Suppressor macrophage treated with lipopolysaccharide for 4 hours (primary cell): ENCODE measurements around the gene GABRG3.

Source experiments
- DNase-seq: peaks from one replicate; pipeline ENCODE4 v3.0.0-alpha.2; 2020

The GABRG3 gene

DNA sequence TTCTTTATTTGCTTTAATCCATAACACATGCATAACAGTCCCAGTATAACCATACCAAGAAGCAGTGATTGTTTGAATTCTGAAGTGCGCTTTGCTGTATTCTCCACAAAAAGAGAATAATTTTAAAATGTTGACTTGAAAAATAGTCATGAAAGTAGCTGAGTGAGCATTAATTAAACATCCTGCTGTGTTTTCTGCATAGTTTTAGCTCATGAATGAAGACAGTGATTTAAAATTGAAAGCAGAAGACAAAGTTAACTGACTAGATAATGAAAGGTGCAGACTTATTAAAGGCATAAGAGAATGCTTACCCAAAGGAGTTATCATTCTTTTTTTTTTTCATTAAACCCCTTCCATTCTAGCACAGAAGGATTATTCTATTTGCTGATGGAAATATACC lies 143.5 kb downstream of the GABRG3 start:
- DNase-seq = no peak

DNA sequence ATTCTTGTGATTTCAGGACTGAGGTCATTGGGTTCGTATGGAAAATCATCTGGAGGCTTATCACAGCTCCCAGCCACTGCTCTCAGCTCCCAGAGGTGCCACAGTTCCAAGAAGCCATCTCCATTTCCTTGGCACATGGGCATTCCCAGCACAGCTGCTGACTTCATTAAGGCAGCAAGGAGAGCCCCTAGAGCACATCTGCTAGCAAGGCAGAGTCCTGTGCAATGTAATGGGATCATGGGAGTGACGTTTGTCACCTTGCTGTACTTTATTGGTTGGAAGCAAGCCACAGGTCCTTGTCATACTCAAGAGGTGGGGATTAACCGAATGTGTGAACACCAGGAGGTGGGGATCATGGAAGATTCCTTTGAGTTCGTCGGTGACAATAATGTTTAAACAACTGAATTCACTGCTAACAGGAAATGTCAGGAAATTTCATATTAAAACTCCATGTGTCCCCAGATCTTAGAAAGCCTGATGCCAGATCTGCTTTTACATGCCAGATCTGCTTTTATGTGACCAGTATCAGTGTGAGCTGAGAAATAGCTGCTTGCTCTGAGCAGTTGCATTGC lies 148.8 kb downstream of the GABRG3 start:
- DNase-seq = no peak

DNA sequence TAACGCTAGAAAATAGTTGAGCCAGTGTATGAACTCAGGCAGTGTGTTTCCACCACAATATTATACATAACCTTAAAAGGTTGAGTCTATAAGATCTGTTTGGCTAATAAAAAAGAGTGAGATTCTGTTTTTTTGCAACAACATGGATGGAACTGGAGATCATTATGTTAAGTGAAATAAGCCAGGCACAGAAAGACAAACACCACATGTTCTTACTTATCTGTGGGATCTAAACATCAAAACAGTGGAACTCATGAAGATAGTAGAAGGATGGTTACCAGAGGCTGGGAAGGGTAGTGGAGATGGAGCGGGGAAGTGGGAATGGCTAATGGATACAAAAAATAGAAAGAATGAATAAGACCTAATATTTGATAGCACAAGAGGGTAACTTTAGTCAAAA lies 150.7 kb downstream of the GABRG3 start:
- DNase-seq = no peak

DNA sequence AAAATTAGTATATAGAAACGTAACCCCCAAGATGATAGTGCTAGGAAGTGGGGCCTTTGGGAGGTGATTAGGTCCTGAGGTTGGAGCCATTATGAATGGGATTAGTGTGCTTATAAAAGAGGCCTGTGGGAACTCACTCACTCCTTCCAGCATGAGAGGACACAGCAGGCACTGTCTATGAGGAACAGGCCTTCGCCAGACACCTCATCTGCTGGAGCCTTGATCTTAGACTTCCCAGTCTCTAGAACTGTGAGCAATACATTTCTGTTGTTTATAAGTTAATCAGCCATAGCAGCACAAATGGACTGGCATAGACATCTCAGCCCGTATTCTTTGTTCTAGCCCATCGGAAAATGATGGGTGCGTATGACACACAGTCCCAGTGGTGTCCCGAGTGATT lies 152.3 kb downstream of the GABRG3 start:
- no peak for DNase-seq

DNA sequence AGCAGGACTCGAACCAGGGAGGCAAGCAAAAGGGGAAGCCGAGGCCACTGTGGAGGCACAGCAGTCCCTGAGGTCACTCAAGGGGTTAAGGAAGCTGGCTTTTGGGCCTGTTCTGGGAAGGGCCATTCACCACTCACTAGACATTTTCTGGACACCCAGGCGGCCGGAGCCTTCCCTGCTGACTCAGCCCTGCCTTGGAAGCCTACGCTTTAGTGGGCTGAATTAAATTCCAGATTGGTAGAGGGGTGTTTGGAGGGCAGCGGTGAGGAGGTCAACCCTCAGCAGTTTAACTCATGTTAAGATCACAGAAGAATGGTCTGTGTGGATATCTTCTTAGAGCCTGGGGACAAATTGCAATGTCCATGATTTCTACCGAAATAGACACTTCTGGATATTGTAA lies 152.8 kb downstream of the GABRG3 start:
- no peak for DNase-seq

DNA sequence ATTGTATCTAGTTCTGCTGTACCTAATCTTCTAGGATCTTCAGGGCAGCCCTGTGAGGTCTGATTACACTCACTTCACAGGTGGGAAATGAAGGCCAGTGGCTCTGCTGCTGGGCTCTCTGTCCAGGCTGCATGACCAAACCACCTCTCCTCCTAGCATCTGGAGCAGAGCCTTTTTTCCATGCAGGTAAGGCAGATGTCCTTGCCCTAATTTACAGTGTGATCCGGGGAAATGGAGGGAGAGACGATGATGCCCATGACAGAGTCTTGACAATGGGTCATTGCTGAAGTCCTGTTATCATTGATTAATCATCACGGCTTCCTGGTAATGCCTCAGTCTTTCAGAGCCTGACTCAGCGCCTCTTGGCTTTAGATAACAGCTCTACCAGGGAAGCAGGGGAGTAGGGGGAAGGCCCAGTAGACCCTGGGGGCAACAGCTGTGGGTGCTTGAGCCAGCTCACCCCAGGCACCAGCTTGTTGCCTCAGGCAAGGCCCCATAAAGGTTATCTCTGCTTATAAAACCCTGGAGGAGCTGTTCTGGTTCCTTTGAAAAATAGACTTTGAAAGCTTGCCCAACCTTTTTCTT lies 153.4 kb downstream of the GABRG3 start:
- DNase-seq = no peak

DNA sequence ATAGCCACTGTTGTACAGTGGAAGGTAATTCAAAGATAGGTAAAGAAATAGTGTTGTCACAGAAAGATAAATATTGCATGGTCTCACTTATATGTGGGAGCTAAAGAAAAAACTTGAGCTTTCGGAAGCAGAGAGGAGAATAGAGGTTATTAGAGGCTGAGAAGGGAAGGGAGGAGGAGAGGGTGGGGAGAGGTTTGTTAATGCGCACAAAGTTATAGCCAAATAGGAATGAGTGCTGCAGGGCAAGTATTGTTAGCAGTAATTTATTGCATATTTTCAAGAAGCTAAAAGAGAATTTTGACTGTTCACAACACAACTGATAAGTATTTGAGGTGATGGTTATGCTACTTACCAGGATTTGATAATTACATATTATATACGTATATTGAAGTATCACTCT lies 154.2 kb downstream of the GABRG3 start:
- no peak for DNase-seq

DNA sequence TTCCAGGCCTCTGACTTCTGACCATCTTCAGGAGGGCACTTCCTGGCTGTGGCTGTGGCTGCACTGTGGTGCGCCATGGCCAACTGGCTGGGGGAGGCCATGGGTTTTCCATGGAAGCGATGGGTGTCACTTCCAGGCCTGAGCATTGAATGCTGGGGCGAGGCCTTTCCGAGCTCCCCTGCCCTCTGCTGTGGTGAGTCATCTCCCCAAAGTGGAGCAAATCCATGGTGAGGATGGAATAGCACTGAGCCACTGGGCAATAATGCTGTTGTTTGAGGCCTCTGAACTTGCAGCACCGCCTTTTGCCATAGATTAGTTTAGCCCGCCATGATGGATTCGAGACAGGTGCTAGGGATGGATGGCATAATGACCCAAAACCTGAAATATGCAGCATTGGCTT lies 155.5 kb downstream of the GABRG3 start:
- DNase-seq = no peak

DNA sequence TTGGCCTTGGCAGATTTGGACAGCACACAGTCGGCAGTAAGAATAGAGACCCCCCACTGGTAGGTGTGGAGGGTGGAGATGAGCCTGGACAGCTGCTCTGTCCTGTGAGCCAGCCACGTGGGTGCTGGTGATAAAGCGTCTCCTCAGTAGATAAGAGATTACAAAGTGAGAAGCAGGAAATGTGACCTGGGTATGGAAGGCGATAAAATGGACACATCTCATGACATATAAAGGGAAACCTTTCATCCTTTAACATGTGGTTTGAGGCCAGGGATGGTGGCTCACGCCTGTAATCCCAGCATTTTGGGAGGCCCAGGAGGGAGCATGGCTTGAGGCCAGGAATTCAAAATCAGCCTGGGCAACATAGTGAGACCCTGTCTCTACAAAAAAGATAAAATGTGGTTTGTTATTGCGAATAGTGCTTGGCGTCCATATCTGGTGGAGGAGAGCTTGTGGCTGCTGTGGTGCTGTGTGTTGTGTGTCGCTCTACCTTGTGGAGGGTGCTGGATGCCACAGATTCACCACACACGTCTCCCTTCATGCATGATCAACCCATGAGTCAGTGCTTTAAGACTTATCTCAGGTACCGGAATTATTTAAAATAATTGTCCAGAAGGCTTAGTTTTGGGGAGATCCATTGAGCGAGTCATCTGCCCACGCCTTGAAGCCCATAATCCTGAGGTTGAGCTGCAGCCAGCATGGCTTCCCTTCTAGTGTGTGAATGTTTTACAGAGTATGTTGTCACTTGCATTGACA lies 157.0 kb downstream of the GABRG3 start:
- DNase-seq = no peak

DNA sequence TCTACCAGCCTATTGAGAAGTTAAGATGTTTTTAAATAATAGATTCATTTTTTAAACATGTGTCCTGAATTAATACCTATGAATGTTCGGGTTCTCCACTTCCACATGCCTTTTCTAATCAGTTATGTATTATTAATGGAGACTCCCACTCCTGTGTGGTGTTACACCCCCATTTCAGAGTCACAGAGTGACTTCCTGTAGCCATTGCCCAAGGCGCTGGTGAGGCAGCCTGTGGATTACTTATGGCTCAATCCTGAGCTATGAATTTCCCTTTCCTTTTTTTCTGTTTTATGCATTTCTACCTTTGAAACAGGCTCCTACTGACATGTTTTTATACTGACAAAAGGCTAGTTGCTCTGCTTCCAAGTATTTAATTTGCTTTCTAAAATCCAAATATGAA lies 162.3 kb downstream of the GABRG3 start:
- DNase-seq = no peak

DNA sequence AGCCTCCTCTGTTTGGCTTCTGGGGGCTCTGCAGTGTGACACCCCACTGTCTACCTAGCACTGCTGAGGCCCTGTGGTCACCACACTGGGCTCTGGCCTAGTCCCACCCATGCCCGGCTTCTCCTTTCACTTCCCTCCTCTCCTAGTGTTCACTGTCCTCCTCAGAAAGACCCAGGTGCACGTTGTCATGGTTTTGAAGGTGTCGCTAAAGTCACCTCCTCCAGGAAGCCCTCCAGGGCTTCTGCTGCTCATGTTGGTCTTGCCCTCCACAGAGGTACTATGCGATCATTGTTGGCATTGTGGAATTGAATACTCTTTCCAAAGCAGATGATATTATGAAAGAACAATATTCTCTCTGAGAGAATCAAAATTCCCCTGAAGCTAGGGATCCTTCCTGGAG lies 163.5 kb downstream of the GABRG3 start:
- DNase-seq = no peak

DNA sequence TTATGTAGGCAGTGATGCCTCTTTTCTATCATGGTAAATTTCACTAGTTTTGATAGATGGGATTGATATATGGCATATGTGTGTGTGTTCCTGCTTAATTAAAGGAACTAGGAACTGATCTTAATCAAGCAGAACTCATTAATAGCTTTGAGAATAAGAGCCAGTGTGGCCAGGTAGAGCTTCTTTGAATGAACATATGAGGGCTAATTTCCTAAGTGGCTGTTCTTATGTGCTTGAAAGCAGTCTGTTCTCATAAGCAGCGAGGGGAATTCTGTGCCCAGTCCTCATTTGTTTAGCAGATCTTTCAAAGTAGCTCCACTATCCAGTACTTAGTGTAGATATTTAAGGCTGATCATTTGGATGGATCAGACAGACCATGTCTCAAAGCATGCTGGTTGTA lies 164.2 kb downstream of the GABRG3 start:
- no peak for DNase-seq

DNA sequence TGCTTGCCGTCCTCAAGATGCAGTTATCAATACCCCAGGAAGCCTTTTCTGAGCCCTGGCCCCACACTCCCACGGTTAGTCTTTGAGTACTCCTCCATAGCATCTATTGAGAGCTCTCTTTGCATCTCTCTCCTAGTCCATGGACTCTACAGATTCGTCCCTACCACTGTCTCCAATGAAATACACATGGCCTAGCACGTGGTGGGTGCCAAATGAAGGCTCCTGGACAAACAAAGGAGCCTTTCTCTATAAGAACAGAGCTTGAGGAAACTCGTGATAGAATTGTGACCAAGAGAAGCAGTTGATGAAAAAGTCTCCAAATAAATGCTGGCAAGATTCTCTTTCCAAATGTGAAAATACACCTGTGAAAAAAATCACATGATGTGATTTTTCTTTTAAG lies 166.1 kb downstream of the GABRG3 start:
- no peak for DNase-seq

DNA sequence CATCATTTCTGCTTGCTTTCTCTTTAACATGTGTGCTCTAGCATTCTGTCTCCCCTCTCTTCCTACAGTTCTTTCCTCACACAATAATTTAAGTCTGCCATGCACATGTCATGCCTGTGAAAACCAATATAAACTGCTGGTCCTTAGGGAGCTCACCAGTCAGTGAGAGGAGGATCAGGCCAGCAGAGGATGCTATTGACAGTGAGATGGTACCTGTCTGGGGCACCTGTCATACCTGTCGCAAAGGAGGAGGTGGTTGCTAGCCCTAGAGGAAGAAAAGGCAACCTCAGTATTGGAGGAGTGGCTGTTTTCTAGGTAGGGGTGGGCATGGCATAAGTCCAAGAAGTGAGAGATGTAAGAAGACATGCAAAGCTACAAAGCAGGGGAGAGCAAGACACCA lies 194.6 kb downstream of the GABRG3 start:
- DNase-seq = no peak

DNA sequence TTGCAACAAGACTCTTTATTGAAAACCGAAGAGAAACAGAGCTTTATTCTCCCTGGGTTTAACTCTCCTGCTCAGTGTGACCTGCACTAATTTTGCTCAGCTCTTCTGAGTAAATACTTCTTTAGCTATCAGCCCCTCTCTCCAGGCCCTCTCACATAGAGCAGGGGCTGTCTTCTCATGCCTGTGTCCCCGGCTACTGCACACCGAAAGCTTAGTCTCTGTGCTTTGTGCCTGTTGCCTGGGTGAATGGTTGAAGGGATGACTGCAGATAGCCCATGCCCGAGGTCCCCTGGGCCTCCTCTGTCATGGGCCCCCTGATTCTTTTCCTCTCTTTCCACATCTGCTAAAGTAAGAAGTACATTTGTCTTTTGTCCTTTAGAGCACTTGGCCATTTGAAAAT lies 195.9 kb downstream of the GABRG3 start:
- DNase-seq = no peak

DNA sequence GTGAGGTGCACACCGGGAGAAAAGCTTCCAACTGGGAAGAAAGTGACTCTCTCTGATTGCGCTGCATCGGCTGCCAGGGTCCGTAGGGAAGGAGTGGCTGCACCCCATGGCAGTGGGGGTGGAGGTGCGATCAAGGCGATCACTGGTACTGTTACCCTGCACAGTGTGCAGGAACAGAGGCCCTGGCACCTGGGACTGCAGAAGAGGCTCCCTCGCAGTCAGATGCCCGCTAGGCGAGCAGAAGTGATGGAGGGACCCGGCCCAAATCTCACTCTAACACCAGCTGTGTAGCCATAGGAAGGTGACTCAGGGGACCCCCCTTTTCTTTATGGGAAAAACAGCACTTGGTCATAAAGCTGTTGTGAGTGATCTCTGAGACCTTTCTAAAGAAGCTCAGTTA lies 196.8 kb downstream of the GABRG3 start:
- no peak for DNase-seq

DNA sequence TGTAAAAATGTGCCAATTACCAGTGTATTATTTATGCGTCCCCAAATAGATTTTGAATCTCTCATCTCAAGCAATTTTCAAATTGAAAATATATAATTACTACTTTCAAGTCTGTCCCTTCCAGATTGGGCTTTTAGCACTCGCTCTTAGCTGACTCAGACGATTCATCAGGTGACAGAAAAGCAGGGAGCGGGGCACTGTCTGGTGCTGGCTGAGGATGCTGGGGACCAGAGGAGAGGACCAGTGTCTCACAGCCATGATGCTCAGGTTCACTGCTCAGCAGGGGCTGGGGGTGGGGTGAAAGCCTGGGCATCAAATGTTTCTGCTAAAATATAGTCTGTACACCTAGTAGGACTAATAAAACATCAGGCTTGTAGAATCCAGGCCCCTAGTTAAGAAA lies 199.9 kb downstream of the GABRG3 start:
- no peak for DNase-seq

DNA sequence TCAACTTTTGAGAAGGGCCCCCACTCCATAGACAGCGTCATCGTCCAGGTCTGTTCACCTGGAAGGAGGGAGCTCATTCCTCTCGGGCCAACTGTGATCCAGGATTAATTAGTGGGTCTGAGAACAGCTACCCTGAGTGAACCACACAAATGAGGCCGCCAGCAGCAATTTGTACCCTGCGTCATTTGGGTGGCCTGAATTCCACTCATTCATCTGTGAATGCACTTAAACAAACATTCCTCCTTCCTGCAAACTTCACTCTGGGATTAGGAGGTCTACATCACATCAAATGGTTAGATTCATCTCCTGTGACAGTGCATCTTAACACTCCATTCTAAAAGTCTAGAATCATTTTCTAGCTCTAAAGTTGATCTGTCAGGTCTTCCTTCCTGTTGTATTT lies 201.8 kb downstream of the GABRG3 start:
- DNase-seq = no peak

DNA sequence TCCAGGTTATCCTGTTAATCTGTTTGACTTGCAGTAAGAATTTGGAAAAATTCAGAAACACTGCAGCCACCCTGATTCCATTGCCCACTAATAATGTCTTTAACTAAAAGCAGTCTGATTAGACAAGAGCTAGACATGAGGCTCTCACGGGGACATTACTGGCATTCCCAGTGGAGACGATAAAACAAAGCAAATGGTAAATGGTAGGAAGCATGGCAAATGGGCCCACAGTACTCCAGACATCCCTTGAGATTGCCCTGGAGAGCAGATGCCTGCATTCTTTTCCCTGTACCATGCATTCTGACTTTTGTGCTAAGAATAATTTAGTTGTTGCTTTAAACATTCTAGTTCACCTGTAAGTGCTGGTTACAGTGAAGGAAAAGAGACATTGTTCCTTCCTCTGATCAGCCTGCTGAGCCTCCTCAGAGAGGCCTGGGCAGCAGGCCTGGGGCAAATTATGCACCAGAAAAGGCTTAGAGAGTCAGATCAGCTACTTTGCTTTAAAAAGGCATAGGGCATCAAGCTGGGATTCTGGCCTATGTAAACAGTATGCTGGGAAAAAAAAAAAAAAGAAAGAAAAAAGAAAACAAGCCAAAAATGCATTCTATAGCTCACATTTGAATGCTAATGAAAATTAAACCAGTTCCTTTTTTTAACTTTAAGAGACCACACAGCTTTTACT lies 204.6 kb downstream of the GABRG3 start:
- no peak for DNase-seq

DNA sequence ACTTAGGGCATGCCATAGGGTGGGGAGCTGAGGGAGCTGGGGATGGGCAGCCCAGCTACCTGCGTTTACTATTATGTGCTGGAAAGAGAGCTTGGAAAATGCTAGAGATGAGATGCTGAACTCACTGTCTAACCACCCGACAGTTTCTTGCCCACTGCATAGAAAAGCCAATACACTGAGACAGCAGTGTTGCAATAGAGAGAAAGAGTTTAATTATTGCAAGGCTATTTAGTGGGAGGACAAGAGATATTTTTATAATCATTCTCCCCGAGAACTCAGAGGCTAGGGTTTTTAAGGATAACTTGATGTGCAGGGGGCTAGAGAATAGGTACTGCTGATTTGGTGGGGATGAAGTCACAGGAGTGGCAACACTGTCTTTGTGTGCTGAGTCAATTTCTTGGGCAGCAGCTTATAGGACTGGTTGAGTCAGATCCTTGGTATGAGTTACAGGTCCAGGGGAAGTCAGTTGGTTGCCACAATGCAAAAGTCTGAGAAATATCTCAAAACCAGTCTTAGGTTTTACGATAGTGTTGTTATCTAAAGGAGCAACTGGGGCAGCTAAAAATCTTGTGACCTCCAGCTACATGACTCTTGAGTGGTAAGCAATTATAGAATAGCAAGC lies 205.9 kb downstream of the GABRG3 start:
- DNase-seq = no peak

DNA sequence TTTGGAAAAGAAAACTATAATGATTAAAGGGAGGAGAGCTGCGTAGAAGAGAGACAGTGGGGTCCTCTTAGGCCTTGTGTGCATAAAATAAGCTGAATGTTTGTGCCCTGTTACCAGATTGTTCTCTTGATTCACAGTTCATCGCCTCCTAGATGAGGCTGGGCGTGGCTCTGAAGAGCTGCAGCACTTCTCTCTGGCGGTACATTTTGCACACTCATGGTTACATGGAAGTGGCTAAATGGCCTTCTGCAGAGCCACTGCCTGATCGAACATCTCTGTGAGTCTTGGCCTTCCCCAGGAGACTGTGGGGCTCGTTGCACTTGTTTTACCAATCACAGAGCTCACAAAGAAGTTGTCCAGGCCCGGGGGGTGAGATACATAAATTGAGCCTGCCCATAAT lies 208.8 kb downstream of the GABRG3 start:
- no peak for DNase-seq

DNA sequence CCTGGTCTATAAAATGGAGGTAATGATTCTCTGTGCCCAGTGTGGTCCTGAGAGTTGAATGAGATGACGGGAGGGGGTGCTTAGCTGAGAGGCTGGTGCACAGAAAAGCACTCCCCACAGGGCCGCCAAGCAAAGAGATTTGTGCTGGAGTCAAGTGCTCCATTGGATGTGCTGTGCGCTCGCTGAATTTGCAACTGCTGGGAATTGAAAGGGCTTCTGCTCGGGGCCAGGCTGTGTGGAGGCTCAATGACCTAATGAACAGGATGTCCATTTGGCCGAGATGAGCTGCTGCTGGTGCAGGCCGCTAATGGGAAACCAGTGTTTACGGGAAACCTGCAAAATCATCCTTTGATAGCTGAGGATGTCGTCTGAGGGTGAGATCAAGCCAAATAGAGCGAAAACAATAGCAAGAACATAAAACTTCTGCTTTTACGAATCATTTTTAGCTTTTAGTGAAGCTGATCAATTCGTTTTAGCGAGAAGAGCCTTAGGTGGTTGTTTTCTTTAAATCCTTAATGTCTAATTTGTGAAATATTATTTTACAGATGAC lies 211.7 kb downstream of the GABRG3 start:
- DNase-seq = no peak

DNA sequence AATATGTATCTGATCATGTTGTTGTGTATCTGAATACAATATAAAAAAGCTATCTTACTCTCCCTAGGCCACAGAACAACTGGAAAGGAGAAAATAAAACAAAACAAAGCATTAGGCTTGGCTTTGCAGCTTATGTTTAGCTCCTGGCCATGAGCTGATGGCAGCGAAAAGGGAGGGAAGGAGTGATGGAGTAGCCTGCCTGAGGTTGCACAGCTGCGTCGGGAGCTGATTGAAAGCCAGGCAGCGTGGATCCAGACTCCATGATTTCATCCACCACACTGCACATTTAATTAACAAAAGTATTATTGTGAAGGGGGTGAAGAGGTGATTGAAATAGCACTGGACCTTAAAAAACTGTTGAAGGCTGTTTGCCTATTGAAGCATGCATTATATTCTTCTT lies 212.2 kb downstream of the GABRG3 start:
- no peak for DNase-seq
